Uterus (tissue), 2 donors: ENCODE measurements around the gene AASDH.

Experiments
- CTCF ChIP-seq, 4 experiments: fragments of 200-600 bp in 2 of 4; fragments of 450-650 bp in 2 of 4; sonication (generic) in 2 of 4; IDR thresholded peaks; one replicate each; pipeline ENCODE4 v1.5.1; 2016 to 2019; ENCODE audit warnings: antibody characterized with exemption in 4 of 4, mild to moderate bottlenecking in 2 of 4, moderate library complexity in 1 of 4
- POLR2A ChIP-seq, 2 donors: fragments of 450-650 bp; IDR thresholded peaks; one replicate each; pipeline ENCODE4 v1.6.1; 2016; ENCODE audit warnings: antibody characterized with exemption in 2 of 2, mild to moderate bottlenecking in 1 of 2, moderate library complexity in 1 of 2

DNA sequence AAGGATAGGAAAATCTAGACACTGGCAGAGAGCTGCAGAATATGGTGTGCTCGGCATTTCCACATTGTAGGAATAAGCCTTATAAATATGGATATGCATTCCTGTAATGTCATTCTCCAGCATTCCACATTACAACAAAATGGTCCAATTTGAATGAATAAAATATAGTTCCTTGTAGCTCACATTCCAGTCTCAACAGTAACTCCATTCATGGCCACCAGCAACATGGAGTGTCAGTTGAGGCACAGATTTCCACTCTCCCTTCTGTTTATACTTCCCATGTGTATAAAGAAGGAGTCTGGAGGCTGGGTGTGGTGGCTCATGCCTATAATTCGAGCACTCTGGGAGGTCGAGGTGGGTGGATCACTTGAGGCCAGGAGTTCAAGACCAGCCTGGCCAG is 84.5 kb downstream of the AASDH start:
- no peak for TF ChIP-seq CTCF (IDR thresholded peaks at IDR 0.05)
- no peak for TF ChIP-seq POLR2A (IDR thresholded peaks at IDR 0.05)
